Epithelial cell of proximal tubule (primary cell): ENCODE data around the gene CERS1. TPM values are rescaled to one million over a fixed set of nuclear protein-coding genes. Genes with fewer than 3 reads are reported as not detected.

ENCODE experiments used
- DNase-seq: peaks from one replicate; pipeline ENCODE4 v3.0.0-alpha.2; 2011; ENCODE audit warnings: low read depth
- H3K4me3 ChIP-seq: 2 replicates; pipeline ENCODE4 v1.5.1; 2011; ENCODE audit warnings: low read depth, mild to moderate bottlenecking, low read length
- total RNA-seq: library from RNA; depleted of rRNA; stranded (reverse); fragments of >200 nt; gene quantifications from 2 replicates; pipeline ENCODE4 v1.2.3, GENCODE V29; 2015
- TF ChIP-seq, protein P1 (sequence below): conservative IDR thresholded peaks from 2 replicates; pipeline ENCODE4 v1.5.1; 2012; ENCODE audit warnings: low read depth, mild to moderate bottlenecking, low read length

CERS1 gene
- total RNA-seq, 1 donor from 2014 or later = 2.0 TPM

DNA sequence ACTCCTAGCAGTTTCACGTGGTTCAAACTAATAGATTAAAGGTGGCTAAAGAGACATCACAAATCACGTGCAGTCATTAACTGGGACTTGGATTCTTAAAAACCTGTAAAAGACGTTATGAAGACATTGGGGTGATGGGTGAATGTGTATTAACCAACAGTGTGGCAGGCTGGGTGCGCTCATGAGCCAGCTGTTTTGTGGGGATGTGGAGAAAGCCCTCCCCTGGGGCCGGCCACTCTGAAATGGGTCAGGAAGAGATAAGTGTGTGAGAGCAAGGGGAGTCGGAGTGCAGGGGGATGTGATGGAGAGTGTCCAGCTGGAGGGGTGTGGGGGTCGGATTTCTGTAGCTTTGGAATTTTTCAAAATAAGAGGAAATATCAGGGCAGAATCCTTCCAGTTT lies 53.8 kb downstream of the CERS1 start:
- TF ChIP-seq, protein P1, sequence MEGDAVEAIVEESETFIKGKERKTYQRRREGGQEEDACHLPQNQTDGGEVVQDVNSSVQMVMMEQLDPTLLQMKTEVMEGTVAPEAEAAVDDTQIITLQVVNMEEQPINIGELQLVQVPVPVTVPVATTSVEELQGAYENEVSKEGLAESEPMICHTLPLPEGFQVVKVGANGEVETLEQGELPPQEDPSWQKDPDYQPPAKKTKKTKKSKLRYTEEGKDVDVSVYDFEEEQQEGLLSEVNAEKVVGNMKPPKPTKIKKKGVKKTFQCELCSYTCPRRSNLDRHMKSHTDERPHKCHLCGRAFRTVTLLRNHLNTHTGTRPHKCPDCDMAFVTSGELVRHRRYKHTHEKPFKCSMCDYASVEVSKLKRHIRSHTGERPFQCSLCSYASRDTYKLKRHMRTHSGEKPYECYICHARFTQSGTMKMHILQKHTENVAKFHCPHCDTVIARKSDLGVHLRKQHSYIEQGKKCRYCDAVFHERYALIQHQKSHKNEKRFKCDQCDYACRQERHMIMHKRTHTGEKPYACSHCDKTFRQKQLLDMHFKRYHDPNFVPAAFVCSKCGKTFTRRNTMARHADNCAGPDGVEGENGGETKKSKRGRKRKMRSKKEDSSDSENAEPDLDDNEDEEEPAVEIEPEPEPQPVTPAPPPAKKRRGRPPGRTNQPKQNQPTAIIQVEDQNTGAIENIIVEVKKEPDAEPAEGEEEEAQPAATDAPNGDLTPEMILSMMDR = no peak
- H3K4me3 ChIP-seq = no peak overlapping the region
- DNase-seq = no peak

DNA sequence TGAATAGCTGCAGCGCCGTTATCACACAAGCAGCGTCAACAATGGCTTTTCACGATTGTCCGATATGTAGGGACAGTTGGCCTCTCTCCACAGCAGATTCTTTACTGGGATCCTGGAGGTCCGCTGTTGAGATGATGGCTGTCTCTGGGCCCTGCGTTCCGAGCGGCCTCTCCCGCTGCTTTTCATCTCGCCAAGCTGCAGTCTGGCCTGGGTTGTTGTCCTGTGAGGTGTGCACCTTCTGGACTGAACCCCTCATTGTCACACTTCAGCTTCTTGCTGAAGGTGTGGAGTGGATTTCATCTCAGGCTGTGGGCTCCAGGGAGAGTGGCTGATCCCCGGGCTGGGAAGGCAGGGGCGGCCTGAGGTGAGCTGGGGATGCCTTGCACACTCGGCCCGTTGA lies 54.6 kb downstream of the CERS1 start:
- DNase-seq = no peak
- H3K4me3 ChIP-seq = no peak overlapping the region
- TF ChIP-seq, protein P1 = no peak

DNA sequence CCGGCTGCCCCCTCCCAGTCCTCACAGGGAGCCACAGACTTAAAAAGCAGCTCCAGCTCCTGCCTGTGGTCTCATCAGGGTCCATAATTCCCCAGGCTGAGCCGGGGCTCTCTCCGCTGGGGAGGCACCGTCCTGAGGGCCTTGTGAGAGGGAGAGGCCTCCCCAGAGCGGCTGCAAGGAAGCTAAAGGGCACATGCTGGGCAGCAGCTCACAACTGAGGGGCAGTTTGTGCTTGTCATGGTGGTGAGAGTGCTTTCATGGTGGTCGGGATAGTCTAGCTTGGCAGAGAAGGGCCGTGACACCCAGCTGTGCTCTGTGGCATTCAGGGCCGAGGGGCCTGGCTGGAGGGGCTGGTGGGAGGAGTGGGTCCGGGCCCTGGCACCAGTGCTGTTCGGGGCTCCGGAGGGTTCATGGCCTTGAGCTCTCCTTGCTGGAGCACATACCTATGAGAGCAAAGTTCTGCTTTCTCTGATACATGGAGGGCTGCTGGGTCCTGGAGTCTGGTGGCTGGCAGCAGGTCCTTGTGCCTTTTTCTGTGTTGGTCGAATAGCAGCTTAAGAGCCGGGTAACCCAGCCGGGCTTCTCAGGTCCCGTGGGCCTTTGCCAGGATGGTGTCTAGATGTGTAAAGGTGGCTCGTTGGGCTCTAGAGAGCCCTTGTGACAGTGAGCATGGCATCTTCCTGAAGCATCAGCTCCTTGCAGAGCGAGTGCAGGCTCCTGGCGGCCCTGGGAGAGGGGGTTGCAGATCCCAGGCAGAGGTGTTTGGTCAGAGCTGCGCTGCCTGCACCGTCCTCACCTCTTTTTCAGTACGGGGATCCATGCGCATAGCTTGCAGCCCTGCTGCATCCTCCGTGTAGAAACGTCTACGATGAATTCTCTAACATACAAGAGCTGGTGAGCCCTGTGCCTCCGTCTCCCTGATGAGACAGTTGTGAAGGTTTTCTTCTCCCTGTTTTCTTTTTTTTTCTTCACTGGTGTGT lies 55.4 kb downstream of the CERS1 start:
- no peak overlapping the region for H3K4me3 ChIP-seq
- no peak for DNase-seq
- TF ChIP-seq, protein P1 = no peak

DNA sequence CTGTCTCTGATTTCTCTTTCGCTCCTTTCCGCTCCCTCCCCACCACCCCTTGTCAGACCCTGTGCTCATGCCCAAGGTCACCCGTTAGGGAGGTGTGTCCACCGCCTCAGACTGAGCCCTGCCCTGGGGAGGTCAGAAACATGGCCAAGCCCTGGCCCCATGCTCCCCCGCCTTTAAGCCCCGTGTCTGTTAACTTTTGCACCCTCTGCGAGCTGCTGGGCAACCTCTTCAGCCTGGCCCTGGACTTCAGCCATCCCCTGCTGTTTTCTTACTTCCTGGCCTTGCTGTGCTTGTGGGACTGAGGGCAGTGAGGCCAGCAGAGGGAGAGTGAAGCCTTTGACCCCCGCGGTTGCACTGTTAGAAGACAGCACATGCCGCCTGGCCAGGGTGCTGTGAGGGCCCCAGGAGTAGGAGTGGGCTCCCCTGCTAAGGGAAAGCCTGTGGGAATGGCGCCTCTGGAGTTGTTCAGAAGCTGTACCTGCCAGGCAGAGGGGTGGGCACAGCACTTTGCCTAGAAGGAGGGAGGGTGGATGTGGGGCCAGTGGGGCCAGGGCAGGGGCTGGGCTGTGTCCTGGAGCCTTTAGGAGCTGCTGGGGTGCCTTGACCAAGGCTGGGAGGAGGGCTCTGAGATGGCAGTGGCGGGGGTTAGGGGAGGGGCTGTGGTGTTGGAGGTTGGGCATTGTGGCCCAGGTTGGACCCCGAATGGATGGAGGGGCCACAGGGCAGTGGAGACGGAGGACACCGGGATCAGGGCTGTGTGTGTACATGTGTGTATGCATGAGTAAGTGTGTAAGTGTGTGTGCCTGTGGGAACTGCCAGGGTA lies 56.3 kb downstream of the CERS1 start:
- no peak for DNase-seq
- TF ChIP-seq, protein P1 = peak; percentile 17
- no peak overlapping the region for H3K4me3 ChIP-seq

DNA sequence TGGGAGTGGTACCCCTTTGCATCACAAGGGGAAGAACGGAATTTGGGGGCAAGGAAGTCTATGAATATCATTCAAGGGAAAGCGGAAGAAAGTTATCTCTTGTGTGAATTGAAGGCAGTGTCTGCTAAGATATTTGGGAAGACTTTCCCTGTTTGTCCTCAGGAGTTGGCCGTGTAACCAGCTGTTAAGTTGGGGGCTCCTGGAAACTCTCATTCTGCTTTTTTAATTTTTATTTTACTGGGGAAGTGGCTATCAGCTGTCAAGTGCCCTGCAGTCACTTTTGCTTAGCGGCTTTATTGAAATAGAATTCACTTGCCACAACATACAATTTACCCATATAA lies 61.3 kb downstream of the CERS1 start:
- no peak for DNase-seq
- TF ChIP-seq, protein P1 = no peak
- H3K4me3 ChIP-seq = peak overlapping the region; percentile 68

DNA sequence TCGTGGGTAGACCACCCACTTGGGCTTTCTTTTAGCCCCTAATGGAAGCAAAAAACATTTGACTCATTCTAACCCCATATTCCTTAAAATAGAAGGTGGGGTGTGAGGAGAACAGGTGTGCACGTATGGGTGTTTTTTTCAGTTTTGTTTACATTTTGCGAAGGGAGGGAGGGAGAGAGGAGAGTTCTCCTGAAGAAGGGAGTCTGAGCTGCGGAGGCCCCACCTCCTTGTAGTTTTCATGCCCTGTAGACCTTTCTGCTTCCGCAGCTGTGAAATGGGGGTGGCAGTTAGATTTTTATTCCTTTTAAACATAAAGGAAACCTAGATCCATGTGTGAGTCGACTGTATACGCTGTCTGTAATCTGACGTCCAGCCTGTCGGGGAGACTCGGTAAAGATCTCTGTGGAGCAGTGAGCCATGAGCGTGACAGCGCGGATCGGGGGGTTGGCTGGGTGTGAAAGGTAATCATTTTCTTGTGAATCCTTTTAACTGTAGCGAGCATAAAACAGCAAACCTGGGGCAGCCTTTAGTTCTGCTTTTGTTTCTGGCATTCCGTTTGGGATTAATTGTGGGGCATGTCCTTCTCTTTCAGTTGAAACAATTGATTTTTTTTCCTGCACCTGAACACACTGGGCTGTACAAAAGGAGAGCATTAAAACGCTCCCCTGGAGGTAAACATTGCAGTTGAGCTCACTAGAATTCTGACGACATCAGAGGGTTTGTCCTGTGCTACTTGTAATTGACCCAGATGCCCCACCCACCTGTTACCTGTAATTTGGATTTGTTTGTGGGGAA lies 61.9 kb downstream of the CERS1 start:
- DNase-seq = no peak
- TF ChIP-seq, protein P1 = no peak
- peak overlapping the region; percentile 68 for H3K4me3 ChIP-seq
